ENCODE data around the gene PRTN3. TPM values are rescaled to one million over a fixed set of nuclear protein-coding genes. Genes with fewer than 3 reads are reported as not detected.
"Not testable (repeated sequence)": the region's sequence is repeated elsewhere in the genome, so short reads cannot be mapped to it uniquely, and the experiment has no call there.

PRTN3 gene
- total RNA-seq, 1 donor: not detected

- TF ChIP-seq, protein P1, sequence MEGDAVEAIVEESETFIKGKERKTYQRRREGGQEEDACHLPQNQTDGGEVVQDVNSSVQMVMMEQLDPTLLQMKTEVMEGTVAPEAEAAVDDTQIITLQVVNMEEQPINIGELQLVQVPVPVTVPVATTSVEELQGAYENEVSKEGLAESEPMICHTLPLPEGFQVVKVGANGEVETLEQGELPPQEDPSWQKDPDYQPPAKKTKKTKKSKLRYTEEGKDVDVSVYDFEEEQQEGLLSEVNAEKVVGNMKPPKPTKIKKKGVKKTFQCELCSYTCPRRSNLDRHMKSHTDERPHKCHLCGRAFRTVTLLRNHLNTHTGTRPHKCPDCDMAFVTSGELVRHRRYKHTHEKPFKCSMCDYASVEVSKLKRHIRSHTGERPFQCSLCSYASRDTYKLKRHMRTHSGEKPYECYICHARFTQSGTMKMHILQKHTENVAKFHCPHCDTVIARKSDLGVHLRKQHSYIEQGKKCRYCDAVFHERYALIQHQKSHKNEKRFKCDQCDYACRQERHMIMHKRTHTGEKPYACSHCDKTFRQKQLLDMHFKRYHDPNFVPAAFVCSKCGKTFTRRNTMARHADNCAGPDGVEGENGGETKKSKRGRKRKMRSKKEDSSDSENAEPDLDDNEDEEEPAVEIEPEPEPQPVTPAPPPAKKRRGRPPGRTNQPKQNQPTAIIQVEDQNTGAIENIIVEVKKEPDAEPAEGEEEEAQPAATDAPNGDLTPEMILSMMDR (IDR thresholded peaks at IDR 0.05; ENCODE audit: insufficient read depth, low read length): no peak
- no peak overlapping the region for H3K4me3 ChIP-seq (ENCODE audit: low read depth, low read length)
- DNase-seq (ENCODE audit: low read depth): no peak
Observed at GRCh38 chr19:850979-851335, 10.2 kb downstream of the PRTN3 start.

DNA sequence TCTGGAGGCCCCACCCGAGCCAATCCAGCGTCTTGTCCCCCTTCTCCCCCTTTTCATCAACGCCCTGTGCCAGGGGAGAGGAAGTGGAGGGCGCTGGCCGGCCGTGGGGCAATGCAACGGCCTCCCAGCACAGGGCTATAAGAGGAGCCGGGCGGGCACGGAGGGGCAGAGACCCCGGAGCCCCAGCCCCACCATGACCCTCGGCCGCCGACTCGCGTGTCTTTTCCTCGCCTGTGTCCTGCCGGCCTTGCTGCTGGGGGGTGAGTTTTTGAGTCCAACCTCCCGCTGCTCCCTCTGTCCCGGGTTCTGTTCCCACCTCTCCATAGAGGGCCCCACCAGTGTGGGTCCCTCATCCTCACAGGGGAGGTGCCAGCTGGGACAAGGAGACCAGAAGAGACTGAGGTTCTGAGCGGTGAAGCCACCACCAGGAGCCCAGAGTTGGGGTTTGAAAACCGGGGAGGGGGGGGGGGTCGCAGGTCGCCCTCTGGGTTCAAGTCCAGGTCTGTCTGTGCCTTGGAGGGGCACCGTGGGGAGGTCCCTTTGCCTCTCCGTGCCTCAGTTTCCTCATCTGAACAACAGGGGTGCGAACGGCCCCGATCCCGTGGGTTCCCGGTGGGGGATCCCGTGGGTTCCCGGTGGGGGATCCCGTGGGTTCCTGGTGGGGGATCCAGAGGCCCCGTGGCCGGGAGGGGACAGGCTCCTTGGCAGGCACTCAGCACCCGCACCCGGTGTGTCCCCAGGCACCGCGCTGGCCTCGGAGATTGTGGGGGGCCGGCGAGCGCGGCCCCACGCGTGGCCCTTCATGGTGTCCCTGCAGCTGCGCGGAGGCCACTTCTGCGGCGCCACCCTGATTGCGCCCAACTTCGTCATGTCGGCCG is 11.6 kb downstream of the PRTN3 start, which contains the start of gene ELANE:
Gene ELANE, plus strand, starts transcription at position 168 of the 878 bp plus-strand sequence. Its CDS starts 26 bp downstream, at position 194.
- DNase-seq (ENCODE audit: low read depth): no peak
- H3K4me3 ChIP-seq (ENCODE audit: low read depth, low read length): no peak within 1 kb of the TSS

GRCh38 chr19:853014-853585 is 12.3 kb downstream of the PRTN3 start:
- TF ChIP-seq, protein P1 (IDR thresholded peaks at IDR 0.05; ENCODE audit: insufficient read depth, low read length): no peak
- DNase-seq (ENCODE audit: low read depth): no peak
- H3K4me3 ChIP-seq (ENCODE audit: low read depth, low read length): no peak overlapping the region

More for the DNA sequence above, 11.6 kb downstream of the PRTN3 start, which contains the start of gene ELANE:
- TF ChIP-seq, protein P1 (IDR thresholded peaks at IDR 0.05; ENCODE audit: insufficient read depth, low read length): no peak

DNA sequence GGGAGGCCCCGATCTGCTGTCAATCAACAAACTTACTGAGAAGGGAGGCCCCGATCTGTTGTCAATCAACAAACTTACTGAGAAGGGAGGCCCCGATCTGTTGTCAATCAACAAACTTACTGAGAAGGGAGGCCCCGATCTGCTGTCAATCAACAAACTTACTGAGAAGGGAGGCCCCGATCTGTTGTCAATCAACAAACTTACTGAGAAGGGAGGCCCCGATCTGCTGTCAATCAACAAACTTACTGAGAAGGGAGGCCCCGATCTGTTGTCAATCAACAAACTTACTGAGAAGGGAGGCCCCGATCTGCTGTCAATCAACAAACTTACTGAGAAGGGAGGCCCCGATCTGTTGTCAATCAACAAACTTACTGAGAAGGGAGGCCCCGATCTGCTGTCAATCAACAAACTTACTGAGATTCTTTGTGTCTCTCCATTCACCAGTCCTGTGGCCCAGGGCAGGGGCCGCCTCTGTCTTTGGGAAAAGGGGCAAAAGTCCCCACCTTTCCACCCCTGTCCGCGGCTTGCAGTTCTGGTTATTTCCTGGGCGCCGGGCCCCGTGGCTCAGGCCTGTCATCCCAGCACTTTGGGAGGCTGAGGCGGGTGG is 12.9 kb downstream of the PRTN3 start:
- H3K4me3 ChIP-seq (ENCODE audit: low read depth, low read length); DNase-seq (ENCODE audit: low read depth): not testable (repeated sequence)

DNA sequence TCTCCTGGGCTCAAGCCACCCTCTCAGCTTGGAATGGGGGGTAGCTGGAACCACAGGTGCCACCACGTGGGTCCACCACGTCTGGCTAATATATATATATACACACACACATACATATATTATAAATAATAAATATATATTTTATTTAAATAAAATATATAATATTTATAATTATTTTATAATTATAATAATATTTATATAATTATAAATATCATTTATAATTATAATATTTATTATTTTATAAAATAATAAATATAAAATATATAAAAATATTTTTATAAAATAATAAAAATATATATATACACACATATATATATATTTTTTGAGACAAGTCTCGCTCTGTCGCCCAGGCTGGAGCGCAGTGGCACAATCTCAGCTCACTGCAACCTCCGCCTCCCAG is 13.8 kb downstream of the PRTN3 start:
- TF ChIP-seq, protein P1 (IDR thresholded peaks at IDR 0.05; ENCODE audit: insufficient read depth, low read length): no peak
- no peak for DNase-seq (ENCODE audit: low read depth)
- H3K4me3 ChIP-seq (ENCODE audit: low read depth, low read length): no peak overlapping the region

GRCh38 chr19:855142-855541 is 14.3 kb downstream of the PRTN3 start:
- TF ChIP-seq, protein P1 (IDR thresholded peaks at IDR 0.05; ENCODE audit: insufficient read depth, low read length): no peak
- H3K4me3 ChIP-seq (ENCODE audit: low read depth, low read length): no peak overlapping the region
- no peak for DNase-seq (ENCODE audit: low read depth)

DNA sequence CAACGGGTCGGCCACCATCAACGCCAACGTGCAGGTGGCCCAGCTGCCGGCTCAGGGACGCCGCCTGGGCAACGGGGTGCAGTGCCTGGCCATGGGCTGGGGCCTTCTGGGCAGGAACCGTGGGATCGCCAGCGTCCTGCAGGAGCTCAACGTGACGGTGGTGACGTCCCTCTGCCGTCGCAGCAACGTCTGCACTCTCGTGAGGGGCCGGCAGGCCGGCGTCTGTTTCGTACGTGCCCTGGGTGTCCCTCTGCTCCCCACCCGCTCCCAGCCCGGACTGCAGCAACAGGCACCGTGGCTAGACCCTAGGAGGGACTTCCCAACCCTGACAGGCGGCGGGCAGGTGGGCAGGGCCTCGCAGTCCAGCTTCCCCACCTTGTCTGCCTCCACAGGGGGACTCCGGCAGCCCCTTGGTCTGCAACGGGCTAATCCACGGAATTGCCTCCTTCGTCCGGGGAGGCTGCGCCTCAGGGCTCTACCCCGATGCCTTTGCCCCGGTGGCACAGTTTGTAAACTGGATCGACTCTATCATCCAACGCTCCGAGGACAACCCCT is 14.8 kb downstream of the PRTN3 start:
- TF ChIP-seq, protein P1 (IDR thresholded peaks at IDR 0.05; ENCODE audit: insufficient read depth, low read length): no peak
- H3K4me3 ChIP-seq (ENCODE audit: low read depth, low read length): no peak overlapping the region
- DNase-seq (ENCODE audit: low read depth): no peak

Data from fibroblast of the aortic adventitia (primary cell).